IMR-90 (cell line): ENCODE measurements around the gene SREBF2.

Source experiments
- CEBPB ChIP-seq: IDR thresholded peaks from 2 replicates; pipeline ENCODE4 v1.6.1; 2012; ENCODE audit warnings: low read depth, low read length, improper control_type of control experiment
- CTCF ChIP-seq: conservative IDR thresholded peaks from 2 replicates; pipeline ENCODE4 v1.5.1; 2012; ENCODE audit warnings: mild to moderate bottlenecking, low read depth, low read length, improper control_type of control experiment
- RCOR1 ChIP-seq: IDR thresholded peaks from 2 replicates; pipeline ENCODE4 v1.6.1; 2012; ENCODE audit warnings: mild to moderate bottlenecking, low read length, improper control_type of control experiment; ENCODE audit not compliant: insufficient replicate concordance
- RFX5 ChIP-seq: IDR thresholded peaks from 2 replicates; pipeline ENCODE4 v1.8.0; 2012; ENCODE audit warnings: low read depth, mild to moderate bottlenecking, low read length, moderate library complexity
- SMC3 ChIP-seq: fragments of 150-350 bp; IDR thresholded peaks from 2 replicates; pipeline ENCODE4 v1.6.1; 2016; ENCODE audit warnings: low read depth, mild to moderate bottlenecking, antibody characterized with exemption, low read length, moderate library complexity

DNA sequence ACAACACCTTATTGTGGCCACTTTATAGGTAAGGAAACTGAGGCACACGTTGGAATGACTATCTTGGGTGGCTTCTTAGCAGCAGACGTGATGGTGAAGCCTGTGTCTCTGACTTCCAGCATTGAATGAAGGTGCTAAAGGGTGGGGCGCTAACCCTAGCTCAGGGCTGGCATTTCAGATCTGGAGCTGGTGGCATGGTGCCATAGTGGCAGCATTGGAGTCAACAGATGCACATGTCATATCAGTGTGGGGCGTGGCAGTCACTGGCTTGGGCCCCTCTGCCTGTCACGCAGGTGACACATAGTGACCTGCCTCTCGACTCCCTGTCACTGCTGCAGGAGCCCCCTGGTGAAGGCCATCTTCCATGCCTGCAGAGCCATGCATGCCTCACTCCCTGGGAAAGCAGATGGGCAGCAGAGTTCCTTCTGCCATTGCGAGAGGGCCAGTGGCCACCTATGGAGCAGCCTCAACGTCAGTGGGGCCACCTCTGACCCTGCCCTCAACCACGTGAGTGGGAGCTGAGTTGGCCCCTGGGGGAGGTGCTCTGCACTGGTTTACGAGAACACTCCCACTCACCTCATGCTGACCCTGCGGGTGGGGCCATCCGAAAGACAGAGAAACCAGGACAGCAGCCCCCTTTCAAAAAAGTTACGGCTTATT is 67.2 kb downstream of the SREBF2 start:
- TF ChIP-seq RFX5 = no peak
- no peak for TF ChIP-seq CTCF
- no peak for TF ChIP-seq CEBPB
- TF ChIP-seq SMC3 = no peak
- no peak for TF ChIP-seq RCOR1
